ENCODE results near the gene MOV10L1.

MOV10L1 gene

DNA sequence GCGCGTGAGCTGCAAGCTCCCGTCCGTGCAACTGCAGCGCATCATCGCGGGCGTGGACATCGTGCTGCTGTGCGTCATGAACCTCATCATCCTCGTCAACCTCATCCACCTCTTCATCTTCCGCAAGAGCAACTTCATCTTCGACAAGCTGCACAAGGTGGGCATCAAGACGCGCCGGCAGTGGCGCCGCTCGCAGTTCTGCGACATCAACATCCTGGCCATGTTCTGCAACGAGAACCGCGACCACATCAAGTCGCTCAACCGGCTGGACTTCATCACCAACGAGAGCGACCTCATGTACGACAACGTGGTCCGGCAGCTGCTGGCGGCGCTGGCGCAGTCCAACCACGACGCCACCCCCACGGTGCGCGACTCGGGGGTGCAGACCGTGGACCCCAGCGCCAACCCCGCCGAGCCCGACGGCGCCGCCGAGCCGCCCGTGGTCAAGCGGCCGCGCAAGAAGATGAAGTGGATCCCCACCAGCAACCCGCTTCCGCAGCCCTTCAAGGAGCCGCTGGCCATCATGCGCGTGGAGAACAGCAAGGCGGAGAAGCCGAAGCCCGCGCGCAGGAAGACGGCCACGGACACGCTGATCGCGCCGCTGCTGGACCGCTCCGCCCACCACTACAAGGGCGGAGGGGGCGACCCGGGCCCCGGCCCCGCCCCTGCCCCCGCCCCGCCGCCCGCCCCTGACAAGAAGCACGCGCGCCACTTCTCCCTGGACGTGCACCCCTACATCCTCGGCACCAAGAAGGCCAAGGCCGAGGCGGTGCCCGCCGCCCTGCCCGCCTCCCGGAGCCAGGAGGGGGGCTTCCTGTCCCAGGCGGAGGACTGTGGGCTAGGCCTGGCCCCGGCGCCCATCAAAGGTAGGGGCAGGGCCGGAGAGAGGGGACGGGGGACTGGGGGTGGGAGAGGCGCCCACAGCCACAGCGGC, 88.0 kb downstream of the MOV10L1 start:
- DNase-seq, result no peak

DNA sequence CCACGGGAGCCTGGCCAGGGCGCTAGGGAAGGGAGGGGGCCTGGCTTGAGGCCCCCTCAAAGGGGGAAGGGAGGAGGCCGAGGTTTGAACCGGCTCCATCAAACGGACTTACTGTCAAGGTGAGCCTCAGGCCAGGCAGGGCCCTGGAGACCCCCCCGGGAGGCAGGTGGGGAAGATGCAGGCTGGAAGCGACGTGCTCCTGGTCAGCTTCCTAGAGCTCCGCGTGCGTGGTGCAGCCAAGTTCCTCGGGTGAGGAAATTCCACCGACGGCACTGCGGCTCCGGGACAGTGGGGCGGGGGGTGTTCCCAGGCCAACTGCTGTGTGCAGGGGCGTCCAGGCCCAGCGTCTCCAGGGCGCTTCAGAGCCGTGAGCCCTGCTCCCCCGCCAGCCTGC, 88.7 kb downstream of the MOV10L1 start:
- no peak for DNase-seq

DNA sequence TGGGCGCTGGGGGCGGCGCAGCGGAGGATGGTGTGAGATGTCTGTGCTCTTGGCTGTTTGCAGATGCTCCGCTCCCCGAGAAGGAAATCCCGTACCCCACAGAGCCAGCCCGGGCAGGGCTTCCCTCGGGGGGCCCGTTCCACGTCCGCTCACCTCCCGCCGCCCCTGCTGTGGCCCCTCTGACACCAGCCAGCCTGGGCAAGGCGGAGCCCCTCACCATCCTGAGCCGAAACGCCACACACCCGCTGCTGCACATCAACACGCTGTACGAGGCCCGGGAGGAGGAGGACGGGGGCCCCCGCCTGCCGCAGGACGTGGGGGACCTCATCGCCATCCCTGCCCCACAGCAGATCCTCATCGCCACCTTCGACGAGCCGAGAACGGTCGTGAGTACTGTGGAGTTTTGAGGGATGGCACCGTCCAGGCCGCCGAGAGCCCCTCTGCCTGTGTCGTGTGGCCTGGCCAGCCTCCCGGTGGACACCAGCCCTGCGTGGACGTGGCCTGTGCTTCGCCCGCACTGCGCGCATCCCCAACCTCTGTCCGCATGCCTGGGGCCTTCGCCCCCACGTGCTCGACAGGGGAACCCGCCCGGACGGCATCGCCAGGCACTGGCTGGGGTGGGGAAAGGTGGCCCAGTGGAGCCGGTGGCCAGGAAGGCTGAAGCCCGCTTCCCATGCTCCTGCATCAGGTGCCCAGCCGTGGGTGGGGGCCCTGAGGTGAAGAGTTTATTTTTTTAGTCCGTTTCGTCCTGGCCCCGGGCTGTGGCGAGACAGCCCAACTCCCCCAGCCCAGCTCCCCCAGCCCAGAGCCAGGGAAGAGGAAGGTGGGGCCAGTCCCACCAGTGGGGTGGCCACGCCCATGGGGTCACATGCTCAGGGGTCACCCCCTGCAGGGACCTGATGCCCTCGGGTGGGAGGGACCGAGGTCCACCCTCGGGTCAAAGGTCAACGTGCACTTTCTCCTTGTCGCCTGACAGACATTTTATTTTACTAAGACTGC, 89.4 kb downstream of the MOV10L1 start:
- no peak for DNase-seq

DNA sequence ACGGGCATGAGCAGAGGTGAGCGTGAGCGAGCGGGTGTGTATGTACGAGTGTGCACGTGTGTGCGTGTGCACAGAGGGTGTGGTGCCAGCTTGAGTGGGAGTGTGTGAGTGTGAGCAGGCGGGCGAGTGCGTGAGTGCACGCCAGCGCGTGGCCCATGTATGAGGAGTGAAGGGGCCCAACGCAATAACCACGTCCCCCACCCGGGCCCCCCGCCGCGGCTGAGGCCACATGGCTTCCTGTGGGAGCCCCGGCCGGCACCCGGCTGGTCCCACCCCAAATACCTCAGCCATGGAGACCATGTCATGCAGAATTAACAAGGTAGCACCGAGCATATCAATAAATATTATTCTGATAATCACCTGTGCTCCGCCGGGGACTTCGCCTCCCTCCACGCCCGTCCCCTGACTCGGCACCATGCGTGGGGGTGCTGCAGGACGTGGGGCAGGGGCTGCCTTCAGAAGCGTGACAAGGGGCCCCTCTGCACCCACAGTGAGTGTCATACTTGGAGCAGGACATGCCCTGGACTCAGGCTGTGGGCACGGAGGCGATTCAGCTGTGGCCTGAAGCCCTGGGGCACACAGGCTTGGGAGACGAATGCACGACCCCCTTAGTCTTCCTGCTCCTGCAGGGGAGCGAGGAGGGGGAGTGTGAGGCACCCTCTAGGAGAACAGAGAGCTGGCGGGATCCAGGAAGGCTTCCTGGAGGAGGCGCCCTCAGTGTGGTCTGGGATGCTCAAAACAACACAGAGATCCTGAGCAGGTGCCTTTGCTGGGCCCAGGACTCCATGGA, 90.3 kb downstream of the MOV10L1 start:
- DNase-seq, result no peak

DNA sequence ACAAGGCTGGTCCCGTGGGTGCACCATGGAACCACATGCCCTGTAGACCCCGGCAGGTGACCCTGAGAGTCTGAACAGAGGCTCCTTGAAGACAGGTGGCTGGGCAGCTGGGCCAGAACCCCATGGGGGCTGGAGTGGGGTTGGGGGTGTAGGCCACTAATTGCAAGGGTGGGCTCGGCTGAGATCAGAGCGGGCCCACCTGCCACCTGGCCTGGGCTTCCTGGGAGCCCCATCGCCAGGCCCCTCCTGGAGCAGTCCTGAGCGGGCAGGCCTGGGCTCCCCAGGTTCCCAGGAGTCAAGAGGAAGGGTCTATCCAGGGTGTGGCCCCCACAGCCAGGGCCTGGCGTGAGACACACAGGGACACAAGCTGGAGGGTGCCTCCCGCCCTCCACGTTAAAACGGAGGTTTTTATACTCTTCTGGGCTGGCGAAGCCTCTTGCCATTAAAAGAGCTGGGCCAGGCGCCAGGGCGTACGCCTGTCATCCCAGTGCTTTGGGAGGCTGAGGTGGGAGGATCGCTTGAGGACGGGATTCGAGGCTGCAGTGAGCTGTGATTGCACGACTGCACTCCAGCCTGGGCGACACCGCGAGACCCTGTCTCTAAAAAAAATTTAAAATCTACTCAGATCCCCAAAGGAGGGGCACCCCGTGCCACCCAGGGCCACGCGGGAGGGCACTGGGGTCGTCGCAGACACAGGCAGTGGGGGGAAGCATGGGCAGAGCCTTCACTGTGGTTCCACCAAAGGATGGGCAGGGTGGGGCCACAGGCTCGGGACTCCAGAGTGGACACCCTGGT, 91.1 kb downstream of the MOV10L1 start:
- DNase-seq, result no peak

DNA sequence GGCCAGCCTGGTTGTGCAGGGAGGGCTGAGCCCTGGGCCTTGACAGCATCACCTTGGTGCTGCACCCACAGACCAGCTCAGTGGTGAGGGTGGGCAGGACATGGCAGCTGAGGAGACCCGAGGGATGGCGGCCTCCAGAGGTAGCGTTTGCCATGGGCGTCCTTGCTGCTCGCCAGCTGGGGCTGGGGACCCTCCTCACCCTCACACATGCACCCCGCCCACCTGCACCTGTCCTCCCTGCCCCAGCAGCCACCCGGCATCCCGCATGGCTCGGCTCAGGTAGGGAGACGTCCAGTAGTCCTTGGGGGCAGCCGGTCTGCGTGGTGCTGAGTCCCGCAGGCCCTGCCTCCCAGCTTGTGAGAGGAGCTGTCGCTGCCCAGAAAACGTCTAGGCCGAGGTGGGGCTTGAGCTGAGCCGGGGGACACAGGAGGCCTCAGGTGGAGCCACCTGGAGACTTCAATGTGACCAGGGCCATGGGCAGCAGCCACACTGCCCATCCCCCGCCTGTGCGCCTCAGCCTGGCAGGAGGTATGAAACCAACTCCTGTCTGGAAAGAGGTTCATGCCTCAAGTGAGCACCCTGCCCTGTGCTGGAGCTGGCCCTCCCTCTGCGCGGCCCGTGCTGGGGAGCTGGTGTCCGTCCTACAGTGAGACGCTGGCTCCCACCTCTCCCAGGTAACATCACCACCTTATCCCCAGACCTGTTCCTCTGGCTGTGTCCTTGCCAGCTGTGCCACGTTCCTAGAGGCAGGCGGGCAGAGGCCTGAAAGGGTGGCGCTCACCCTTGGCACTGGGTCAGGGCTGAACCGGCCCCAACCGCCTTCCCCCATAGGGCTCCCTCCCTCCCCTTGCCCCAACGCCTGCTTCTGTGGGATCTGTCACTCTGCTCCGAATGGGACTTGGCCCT, 92.6 kb downstream of the MOV10L1 start:
- DNase-seq, result no peak

DNA sequence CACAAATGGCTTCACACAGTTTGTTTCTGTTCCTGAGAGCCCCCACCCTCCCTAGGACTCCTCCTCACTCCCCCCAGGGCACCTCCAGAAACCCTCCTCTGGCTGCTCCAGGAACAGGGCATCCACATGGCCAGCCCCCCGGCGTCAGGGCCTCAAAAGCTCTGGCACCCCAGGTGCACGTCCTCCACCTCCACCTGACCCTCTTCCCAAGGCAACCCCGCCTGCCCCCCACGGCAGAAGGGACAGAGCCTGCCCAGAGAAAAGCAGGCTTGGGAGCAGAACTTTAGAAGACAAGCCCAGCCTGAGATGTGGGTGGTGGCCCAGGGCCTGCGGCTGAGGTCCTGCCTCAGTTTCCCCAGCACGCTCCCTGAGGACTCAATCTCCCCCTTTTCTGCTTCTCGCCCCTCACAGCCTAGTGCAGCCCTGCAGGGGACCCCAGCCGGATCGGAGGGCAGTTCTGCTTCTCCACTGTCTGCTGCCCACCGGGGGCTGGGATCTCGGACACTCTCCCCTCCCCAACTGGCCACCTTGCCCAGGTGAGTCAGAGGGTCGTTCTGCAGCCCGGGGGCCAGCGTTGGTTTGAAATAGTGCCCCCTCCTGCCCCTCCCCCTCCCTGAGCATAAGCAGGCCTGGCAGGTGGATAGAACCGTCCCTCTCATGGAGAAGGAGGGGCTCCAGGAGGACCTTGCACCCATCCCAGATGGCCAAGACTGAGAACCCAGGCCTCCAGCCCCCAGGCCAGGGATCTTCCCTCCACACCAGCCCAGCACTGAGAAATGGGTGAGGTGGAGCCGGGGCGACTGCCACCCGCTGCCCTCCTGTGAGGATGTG, 93.5 kb downstream of the MOV10L1 start:
- no peak for DNase-seq

DNA sequence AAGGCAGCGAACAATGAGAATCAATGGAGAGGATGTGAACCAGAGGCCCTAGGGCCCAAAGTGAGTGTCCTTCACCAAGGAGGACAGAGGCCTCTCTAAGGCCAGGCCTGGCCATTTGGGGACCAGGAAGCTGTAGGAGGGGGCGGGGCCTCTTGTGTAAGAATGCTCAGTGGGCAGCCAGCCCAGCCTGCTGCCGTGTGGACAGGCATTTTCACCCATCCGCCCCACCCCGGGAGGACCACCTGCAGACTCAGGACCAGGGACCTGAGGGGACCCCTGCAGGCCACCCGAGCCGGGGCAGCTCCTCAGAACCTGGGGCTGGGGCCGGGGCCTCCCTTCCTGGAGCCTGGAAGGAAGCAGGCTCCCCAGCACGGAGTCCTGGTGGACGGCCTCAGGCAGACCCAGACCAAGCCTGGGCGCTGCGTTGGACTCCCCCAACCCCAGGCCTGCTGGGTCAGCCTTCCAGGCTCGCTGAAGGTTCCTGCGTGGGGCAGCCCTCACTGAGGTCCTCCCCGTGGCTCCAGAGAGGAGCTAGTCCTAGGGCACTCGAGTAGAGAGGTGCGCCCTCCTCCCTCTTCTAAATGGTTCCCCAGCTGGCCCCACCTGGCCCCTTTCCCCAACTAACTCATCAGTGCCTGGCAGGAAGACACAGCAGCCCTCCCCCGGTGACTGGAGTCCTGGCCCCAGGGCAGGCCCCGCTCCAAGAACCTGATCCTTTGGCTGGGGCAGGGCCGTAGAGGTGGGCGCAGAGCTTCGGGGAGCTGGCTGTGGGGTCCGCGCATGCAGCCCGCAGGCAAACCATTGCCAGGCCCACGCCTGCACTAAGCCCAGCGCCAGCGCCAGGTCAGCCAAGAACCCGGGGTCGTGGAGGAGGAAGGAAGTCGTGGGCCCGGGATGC, 94.4 kb downstream of the MOV10L1 start:
- peak; percentile 76 for DNase-seq

DNA sequence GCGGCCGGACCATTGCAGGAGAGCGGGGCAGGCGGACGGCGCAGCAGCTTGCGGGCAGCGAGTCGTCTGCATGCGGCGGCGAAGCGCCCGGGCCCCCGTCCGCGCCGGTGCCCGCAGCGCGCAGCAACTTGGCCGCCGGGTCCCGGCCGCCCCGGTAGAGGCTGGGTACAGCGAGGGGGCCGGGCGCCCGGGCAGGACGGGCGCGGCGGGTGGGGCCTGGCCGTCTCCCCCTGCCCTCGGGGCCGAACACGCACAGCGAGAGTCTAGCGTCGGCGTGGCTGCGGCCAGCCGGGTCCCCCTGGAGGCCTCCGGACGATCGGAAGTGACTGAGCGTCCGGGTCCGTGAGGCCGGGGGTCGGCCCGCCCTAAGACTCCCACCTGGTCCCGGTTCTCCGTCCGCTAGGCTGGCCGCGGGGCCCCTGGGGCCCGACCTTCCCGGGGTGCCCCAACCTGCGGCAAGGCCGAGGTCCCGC, 95.1 kb downstream of the MOV10L1 start:
- DNase-seq, result no peak

DNA sequence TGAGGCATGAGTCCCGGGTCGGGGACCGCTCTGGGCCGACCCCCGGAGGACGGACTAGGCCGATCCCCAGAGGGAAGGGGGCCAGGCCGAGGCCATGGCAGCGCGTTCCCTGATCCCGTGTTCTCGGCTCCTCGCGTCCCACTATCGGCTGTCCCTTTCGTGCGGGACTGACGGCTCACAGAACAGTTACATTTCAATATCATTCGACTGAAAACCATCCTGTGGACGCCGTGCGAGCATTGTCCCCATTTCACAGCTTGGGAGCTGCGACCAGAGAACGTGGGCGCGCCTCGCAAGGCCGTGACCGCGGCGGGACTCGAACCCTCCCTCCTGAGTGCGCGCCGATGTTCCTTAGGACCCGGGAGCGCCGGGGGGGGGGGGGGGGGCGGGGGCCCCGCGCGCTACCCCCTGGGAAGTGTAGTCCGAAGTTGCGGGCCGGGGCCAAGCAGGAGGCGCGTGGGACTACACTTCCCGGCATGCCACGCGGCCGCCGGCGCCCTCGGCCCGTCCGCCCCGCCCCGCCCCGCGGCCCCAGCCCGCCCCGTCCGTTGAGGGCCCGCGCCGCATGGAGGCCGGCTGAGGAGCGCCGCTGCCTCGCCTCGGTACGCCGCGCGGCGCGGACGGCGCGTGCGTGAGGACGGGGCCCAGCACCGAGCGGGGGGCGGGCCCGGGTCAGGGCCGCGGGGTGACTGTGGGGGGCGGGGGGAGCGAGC, 95.7 kb downstream of the MOV10L1 start, which contains the start of gene TRABD:
TRABD (plus strand) TSS at position 539 of the 713 bp plus-strand sequence. CDS start 7,148 bp downstream, outside the sequence.
- DNase-seq, result peak; percentile 96

DNA sequence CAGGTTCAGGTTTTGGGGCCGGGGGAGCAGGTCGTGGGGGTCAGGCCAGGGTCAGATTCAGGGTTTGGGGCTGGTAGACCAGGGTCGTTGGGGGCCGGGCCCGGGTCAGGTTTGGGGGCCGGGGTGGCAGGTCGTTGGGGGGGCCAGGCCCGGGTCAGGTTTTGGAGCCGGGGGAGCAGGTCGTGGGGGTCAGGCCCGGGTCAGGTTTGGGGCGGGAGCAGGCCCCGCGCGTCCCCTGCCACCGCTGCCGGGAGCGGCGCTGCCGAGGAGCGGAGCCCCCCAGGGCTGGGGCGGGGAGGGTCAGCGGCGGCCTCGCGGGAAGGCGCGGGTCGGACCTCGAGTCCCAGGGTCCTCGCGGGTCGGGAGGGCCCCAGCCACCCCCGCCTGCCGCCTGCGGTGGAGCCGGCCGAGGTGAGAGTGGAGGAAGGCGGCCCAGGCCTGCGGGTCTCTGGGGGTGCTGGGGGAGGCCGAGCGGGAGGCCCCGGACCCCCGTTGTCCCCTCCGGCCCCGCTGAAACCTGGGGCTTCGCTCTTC, 96.4 kb downstream of the MOV10L1 start:
- no peak for DNase-seq

DNA sequence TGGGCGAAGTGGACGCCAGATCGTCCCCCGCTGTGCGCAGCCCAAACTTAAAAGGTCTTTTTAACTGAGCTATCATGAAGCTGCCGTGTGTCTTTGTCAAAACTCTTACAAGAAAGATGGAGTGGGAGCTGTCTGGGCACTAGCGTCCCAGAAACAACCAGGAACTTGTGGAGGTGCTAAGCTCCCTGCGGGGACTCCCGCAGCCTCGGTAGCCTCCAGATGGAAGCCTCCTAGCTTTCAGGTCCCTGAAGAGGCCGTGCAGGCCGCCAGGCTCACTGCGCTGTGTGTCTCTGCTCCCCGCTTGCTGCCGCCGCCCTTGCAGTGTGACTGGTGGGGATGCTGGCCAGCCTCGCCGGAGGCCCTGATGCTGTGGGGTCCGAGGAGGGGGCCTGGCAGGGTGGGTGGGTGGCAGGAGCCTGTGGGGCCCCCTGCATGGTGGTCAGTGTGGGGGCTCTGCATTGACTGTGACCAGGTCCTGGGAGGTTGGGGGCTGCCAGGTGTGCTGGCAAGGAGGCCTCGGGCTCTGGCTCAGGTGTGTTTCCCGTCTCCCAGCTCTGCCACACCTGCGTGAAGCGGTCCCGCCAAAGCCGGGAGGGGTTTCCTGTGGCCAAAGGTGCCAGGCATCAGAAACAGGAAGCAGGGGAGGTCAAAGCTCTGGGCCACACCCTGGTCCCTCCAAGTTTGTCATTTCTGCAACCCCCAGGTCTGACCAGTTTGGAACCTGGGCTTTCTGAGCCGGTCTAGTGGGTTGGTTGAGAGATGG, 97.1 kb downstream of the MOV10L1 start:
- no peak for DNase-seq

DNA sequence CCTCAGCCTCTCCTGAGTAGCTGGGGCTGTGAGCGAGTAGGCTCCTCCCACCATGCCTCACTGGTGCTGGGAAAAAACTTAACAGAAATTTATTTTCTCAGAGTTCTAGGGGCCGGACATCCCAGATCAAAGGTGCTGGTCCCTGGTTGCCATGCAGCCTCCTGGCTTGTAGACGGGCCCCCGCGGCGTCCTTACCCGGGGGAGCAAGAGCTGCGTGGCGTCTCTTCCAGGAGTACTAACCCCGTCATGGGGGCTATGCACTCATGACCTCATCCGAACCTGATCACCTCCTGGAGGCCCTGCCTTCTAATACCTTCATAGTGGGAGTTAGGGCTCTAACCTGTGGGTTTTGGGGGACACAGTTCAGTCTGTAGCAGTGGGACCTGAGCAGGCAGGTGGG, 98.5 kb downstream of the MOV10L1 start:
- no peak for DNase-seq

DNA sequence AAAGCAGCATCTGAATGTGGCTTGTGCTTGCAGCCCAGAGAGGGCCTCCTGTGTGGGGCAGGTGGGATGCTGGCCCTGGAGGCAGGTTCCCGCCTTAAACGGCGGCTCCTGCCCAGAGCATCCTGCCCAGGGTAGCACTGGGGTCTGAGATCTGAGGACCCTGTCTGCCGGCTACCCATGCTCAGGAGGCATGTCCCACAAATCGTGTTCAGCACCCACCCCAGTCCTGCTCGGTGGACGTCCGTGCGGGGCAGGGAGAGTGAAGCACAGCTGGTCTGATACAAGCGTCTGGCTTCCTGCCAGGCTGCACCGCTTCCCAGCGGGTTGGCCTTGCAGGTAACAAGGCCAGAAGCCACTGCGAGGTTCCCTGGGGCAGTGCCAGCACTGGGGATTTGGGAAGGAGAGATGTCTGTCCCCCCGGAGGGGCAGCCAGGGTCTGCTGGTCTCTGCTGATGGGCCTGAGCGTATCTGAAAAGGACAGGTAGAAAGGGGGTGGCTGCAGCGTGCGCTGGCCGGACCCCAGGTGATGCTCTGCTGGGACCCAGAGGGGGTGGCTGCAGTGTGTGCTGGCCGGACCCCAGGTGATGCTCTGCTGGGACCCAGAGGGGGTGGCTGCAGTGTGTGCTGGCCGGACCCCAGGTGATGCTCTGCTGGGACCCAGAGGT, 99.5 kb downstream of the MOV10L1 start:
- no peak for DNase-seq

DNA sequence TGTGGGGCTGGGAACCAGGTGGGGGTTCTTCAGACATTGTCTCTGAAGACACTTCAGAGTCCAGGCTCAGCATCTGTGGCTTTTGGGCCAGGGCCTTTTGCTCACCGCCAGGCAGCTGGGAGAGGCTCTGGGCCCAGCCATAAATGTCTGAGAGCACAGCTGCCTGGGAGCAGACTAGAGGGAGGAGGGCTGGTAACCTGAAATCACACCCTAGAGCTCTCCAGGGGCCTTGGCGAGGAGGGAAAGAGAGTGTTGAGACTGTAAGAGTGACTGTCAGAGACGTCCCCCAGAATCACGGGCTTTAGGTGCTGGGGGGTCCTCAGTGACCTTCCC, 100.0 kb downstream of the MOV10L1 start:
- DNase-seq, result no peak
